NT2/D1 (cell line): ENCODE results near the gene SFI1.

Source experiments
- SUZ12 ChIP-seq: IDR thresholded peaks from 2 replicates; pipeline ENCODE4 v1.6.1; 2011; ENCODE audit not compliant: insufficient read length, insufficient read depth; ENCODE audit errors: extremely low read depth
- YY1 ChIP-seq: IDR thresholded peaks from 2 replicates; pipeline ENCODE4 v1.6.1; 2011; ENCODE audit not compliant: insufficient read length, insufficient read depth

GRCh38 chr22:31622980-31623379, 126.6 kb downstream of the SFI1 start:
- TF ChIP-seq SUZ12 (no peak), YY1 (no peak)
